Measurements from ENCODE around the gene PKP3. TPM values are rescaled to one million over a fixed set of nuclear protein-coding genes. Genes with fewer than 3 reads are reported as not detected.

Gene PKP3
- total and polyA plus RNA-seq, 2 donors from 2014 or later: 1.9 to 3.6 TPM

DNA sequence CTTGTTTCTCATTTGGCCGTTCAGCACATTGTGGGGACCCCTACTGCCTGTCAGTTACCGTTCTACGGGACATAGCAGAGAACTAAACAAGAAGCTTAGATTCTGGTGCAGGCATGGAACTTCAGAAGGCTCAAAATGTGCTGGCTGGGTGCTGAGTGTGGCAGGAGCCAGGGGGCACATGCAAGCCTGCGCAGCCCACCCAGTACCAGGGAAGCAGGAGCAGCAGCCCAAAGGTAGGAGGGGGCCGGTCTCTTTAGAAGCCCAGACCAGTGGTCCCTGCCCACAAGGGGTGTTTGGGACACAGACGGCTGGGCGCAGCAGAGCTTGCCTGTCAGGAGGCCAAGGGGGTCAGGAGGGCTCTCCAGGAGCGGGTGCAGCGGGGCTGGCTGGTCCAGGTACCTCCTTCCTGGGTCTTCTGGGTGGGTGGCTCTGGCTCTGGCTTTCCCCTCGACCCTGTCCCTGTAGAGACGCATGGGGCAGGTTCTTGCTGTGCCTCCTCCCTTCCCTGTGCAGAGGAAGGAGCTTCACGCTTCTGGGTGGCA is 58.3 kb downstream of the PKP3 start:
- H3K4me1 ChIP-seq (ENCODE audit: control insufficient read depth in 2 of 3, insufficient read depth in 2 of 3, low read depth in 1 of 3, low read length in 3 of 3): peaks cover 0 to 26% (median 0%) of the 10 kb centered on the region in 3 donors
- intact Hi-C loops (cut with DNase I): no loop called here
- H3K27me3 ChIP-seq (ENCODE audit: control insufficient read depth, insufficient read depth, low read length): no peaks in the 10 kb centered on the region
- DNase-seq: peak in 1 of 5 donors; percentile 68
- H3K9ac ChIP-seq (ENCODE audit: low read length in 3 of 3): no peak overlapping the region
- H3K9me3 ChIP-seq (ENCODE audit: control insufficient read depth in 2 of 3, insufficient read depth in 1 of 3, low read length in 3 of 3): no peaks in the 10 kb centered on the region
- FAIRE-seq: no peak
- H3K4me3 ChIP-seq (ENCODE audit: low read length in 3 of 3): no peak overlapping the region
- H3K27ac ChIP-seq (ENCODE audit: low read depth in 2 of 2, low read length in 2 of 2): no peak overlapping the region
- TF ChIP-seq, protein P1, sequence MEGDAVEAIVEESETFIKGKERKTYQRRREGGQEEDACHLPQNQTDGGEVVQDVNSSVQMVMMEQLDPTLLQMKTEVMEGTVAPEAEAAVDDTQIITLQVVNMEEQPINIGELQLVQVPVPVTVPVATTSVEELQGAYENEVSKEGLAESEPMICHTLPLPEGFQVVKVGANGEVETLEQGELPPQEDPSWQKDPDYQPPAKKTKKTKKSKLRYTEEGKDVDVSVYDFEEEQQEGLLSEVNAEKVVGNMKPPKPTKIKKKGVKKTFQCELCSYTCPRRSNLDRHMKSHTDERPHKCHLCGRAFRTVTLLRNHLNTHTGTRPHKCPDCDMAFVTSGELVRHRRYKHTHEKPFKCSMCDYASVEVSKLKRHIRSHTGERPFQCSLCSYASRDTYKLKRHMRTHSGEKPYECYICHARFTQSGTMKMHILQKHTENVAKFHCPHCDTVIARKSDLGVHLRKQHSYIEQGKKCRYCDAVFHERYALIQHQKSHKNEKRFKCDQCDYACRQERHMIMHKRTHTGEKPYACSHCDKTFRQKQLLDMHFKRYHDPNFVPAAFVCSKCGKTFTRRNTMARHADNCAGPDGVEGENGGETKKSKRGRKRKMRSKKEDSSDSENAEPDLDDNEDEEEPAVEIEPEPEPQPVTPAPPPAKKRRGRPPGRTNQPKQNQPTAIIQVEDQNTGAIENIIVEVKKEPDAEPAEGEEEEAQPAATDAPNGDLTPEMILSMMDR (IDR thresholded peaks at IDR 0.05; ENCODE audit: borderline replicate concordance, extremely low read depth, insufficient read depth): no peak
- peaks cover 0 to 9% (median 5%) of the 10 kb centered on the region in 3 donors for H3K36me3 ChIP-seq (ENCODE audit: control insufficient read depth in 2 of 3, insufficient read depth in 3 of 3, low read length in 3 of 3)

DNA sequence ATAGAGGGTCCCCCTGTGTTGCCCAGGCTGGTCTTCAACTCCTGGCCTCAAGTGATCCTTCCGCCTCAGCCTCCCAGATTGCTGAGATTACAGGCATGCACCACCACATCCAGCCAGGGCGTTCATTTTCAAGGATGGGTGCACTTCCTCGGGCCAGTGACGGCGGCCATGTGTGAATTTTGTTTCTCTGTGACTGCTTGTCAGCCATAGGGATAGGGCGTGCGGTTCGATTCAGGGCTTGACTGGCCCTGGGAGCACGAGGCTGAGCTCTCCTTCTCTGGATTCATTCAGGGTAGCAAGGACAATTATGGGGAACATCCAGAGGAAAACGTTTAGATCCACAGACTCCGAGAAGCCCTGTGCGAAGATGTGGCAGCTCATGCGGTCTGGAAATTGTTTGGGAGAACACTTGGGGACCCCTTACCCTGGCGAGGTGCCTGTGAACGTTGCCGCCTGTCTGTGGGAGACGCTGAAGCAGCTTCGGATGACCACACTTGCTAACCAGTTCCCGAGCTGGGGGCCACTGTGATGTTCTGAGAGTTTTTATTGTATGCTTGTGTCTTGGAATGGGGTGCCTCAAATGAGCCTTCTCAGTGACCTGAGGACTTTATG is 59.0 kb downstream of the PKP3 start:
- intact Hi-C loops (cut with DNase I): no loop called here
- H3K9me3 ChIP-seq (ENCODE audit: control insufficient read depth in 2 of 3, insufficient read depth in 1 of 3, low read length in 3 of 3): no peaks in the 10 kb centered on the region
- peaks cover 0 to 26% (median 0%) of the 10 kb centered on the region in 3 donors for H3K4me1 ChIP-seq (ENCODE audit: control insufficient read depth in 2 of 3, insufficient read depth in 2 of 3, low read depth in 1 of 3, low read length in 3 of 3)
- H3K9ac ChIP-seq (ENCODE audit: low read length in 3 of 3): no peak overlapping the region
- TF ChIP-seq, protein P1 (IDR thresholded peaks at IDR 0.05; ENCODE audit: borderline replicate concordance, extremely low read depth, insufficient read depth): no peak
- H3K27ac ChIP-seq (ENCODE audit: low read depth in 2 of 2, low read length in 2 of 2): no peak overlapping the region
- no peak overlapping the region for H3K4me3 ChIP-seq (ENCODE audit: low read length in 3 of 3)
- peaks cover 0 to 9% (median 5%) of the 10 kb centered on the region in 3 donors for H3K36me3 ChIP-seq (ENCODE audit: control insufficient read depth in 2 of 3, insufficient read depth in 3 of 3, low read length in 3 of 3)
- no peaks in the 10 kb centered on the region for H3K27me3 ChIP-seq (ENCODE audit: control insufficient read depth, insufficient read depth, low read length)
- DNase-seq (no peak), FAIRE-seq (no peak)

DNA sequence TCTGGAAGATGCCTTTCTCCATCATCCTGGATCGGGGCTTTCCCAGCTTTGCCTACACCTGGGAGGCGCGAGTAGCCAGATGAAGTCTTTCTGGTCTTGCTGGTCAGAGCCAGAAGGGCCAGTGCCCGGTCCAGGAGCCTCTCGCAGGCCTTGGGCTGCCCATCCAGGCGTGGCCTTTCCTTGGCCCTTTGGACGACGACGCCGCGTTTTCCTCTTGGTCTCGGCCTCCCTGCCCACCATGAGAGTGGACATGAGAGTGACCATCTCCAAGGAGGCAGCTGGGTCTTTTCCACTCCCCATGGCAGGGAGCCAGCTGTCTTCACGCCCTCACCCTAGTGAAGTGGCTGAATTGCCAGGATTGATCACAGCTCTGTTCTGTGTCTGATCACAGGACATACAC is 59.6 kb downstream of the PKP3 start:
- peaks cover 0 to 9% (median 5%) of the 10 kb centered on the region in 3 donors for H3K36me3 ChIP-seq (ENCODE audit: control insufficient read depth in 2 of 3, insufficient read depth in 3 of 3, low read length in 3 of 3)
- no peak overlapping the region for H3K27ac ChIP-seq (ENCODE audit: low read depth in 2 of 2, low read length in 2 of 2)
- H3K4me3 ChIP-seq (ENCODE audit: low read length in 3 of 3): no peak overlapping the region
- peaks cover 0 to 22% (median 0%) of the 10 kb centered on the region in 3 donors for H3K4me1 ChIP-seq (ENCODE audit: control insufficient read depth in 2 of 3, insufficient read depth in 2 of 3, low read depth in 1 of 3, low read length in 3 of 3)
- intact Hi-C loops (cut with DNase I): no loop called here
- peak in 1 of 5 donors; percentile 68 for DNase-seq
- no peaks in the 10 kb centered on the region for H3K9me3 ChIP-seq (ENCODE audit: control insufficient read depth in 2 of 3, insufficient read depth in 1 of 3, low read length in 3 of 3)
- H3K27me3 ChIP-seq (ENCODE audit: control insufficient read depth, insufficient read depth, low read length): no peaks in the 10 kb centered on the region
- TF ChIP-seq, protein P1 (IDR thresholded peaks at IDR 0.05; ENCODE audit: borderline replicate concordance, extremely low read depth, insufficient read depth): no peak
- H3K9ac ChIP-seq (ENCODE audit: low read length in 3 of 3): no peak overlapping the region
- no peak for FAIRE-seq
